CD4-positive, alpha-beta T cell treated with Interleukin-2 at 100 ng/mL for 4 hours (primary cell): ENCODE data around the gene REXO4.
A peak's percentile ranks its signal among the peaks of the same experiment; 100 is the strongest.
"Not testable (repeated sequence)": the region's sequence is repeated elsewhere in the genome, so short reads cannot be mapped to it uniquely, and the experiment has no call there.

ENCODE experiments used
- DNase-seq: peaks from one replicate; pipeline ENCODE4 v3.0.0-alpha.2; 2020; ENCODE audit warnings: low spot score

The REXO4 gene

GRCh38 chr9:133417541-133418461 lies at the start of gene REXO4:
TSS of gene REXO4 (minus strand) at chr9:133418010. CDS start at chr9:133417844, 166 bp downstream.
- peak; percentile 86 for DNase-seq

GRCh38 chr9:133467101-133467500 lies 49.3 kb upstream of the REXO4 start:
- no peak for DNase-seq

GRCh38 chr9:133465984-133466383 lies 48.2 kb upstream of the REXO4 start:
- no peak for DNase-seq

GRCh38 chr9:133464638-133465037 lies 46.8 kb upstream of the REXO4 start:
- no peak for DNase-seq

- no peak for DNase-seq
These were observed 46.2 kb upstream of the REXO4 start for GRCh38 chr9:133463864-133464615.

- no peak for DNase-seq
These were observed 45.5 kb upstream of the REXO4 start for GRCh38 chr9:133463234-133463863.

- no peak for DNase-seq
These were observed 44.2 kb upstream of the REXO4 start for GRCh38 chr9:133461975-133462374.

- DNase-seq, result peak; percentile 47
These were observed 42.8 kb upstream of the REXO4 start for GRCh38 chr9:133460405-133461175.

- peak; percentile 92 for DNase-seq
These were observed 41.9 kb upstream of the REXO4 start, which contains the start of gene CACFD1 for GRCh38 chr9:133459476-133460404. TSS of gene CACFD1 (plus strand) at chr9:133459978. CDS start at chr9:133460067, 89 bp downstream.

- no peak for DNase-seq
These were observed 41.0 kb upstream of the REXO4 start for GRCh38 chr9:133458643-133459312.

GRCh38 chr9:133457748-133458147 lies 39.9 kb upstream of the REXO4 start:
- no peak for DNase-seq

- DNase-seq, result no peak
These were observed 39.4 kb upstream of the REXO4 start for GRCh38 chr9:133457233-133457632.

- DNase-seq, result no peak
These were observed 38.6 kb upstream of the REXO4 start for GRCh38 chr9:133456409-133456808.

GRCh38 chr9:133455936-133456335 lies 38.1 kb upstream of the REXO4 start:
- no peak for DNase-seq

GRCh38 chr9:133454943-133455673 lies 37.3 kb upstream of the REXO4 start:
- DNase-seq, result no peak

GRCh38 chr9:133454325-133454724 lies 36.5 kb upstream of the REXO4 start:
- no peak for DNase-seq

GRCh38 chr9:133453651-133454050 lies 35.8 kb upstream of the REXO4 start:
- DNase-seq, result no peak

GRCh38 chr9:133452562-133452961 lies 34.8 kb upstream of the REXO4 start:
- no peak for DNase-seq

- DNase-seq, result not testable (repeated sequence)
These were observed 34.1 kb upstream of the REXO4 start for GRCh38 chr9:133451865-133452264.
